IPS-18a (cell line): ENCODE data around the gene BMP7.
"Not testable (repeated sequence)": the region's sequence is repeated elsewhere in the genome, so short reads cannot be mapped to it uniquely, and the experiment has no call there.

Source experiments
- H3K27ac ChIP-seq: one replicate; pipeline ENCODE4 v1.5.1; 2013; ENCODE audit warnings: low read length
- H3K27me3 ChIP-seq: one replicate; pipeline ENCODE4 v1.6.1; 2013; ENCODE audit warnings: mild to moderate bottlenecking, low read length; ENCODE audit not compliant: control insufficient read depth, insufficient read depth
- H3K36me3 ChIP-seq: one replicate; pipeline ENCODE4 v1.6.1; 2013; ENCODE audit warnings: low read depth, low read length; ENCODE audit not compliant: control insufficient read depth
- H3K4me1 ChIP-seq: one replicate; pipeline ENCODE4 v1.6.1; 2013; ENCODE audit warnings: low read depth, low read length; ENCODE audit not compliant: control insufficient read depth
- H3K4me3 ChIP-seq: one replicate; pipeline ENCODE4 v1.5.1; 2013; ENCODE audit warnings: low read length
- H3K9ac ChIP-seq: one replicate; pipeline ENCODE4 v1.6.1; 2013; ENCODE audit warnings: mild to moderate bottlenecking, low read length, moderate library complexity
- H3K9me3 ChIP-seq: one replicate; pipeline ENCODE4 v1.6.1; 2013; ENCODE audit warnings: low read depth, low read length; ENCODE audit not compliant: control insufficient read depth

Gene BMP7

DNA sequence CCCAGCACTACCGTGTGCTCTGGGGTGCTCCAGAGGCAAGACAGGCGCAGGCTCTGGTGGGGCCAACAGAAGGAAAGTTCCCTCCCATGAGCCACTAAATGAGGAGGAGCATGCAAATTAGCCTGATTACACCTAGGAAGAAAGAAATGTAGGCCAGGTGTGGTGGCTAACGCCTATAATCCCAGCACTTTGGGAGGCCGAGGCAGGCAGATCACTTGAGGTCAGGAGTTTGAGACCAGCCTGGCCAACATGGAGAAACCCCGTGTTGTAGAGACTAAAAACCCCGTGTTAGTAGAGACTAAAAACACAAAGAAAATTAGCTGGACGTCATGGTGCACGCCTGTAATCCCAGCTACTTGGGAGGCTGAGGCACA lies 75.2 kb downstream of the BMP7 start:
- not testable (repeated sequence) for H3K4me3 ChIP-seq, H3K4me1 ChIP-seq, H3K9ac ChIP-seq, H3K36me3 ChIP-seq, H3K9me3 ChIP-seq, H3K27ac ChIP-seq, H3K27me3 ChIP-seq

GRCh38 chr20:57190536-57191264 lies 75.7 kb downstream of the BMP7 start:
- no peaks in the 10 kb centered on the region for H3K4me1 ChIP-seq
- H3K9me3 ChIP-seq: no peaks in the 10 kb centered on the region
- H3K36me3 ChIP-seq: no peaks in the 10 kb centered on the region
- no peaks in the 10 kb centered on the region for H3K27me3 ChIP-seq
- H3K27ac ChIP-seq: no peak overlapping the region
- H3K4me3 ChIP-seq: no peak overlapping the region
- H3K9ac ChIP-seq: no peak overlapping the region

DNA sequence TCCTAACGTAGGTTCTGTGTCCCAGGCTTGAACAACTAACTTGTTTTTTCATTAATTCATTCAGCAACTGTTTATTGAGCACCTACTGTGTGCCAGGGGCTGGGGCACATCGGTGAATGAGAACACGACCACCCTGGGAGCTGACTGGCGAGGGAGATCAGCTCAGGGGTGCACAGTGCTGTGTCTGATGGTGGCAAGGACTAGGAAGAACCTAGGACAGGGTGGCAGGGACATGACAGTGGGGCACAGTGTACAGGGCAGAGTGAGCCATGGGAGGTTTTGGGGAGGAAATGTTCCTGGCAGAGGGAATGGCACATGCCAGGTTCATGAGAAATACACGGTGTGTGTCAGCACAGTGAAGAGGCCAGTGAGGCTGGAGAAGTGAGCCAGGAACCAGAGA lies 76.7 kb downstream of the BMP7 start:
- H3K4me3 ChIP-seq: no peak overlapping the region
- no peaks in the 10 kb centered on the region for H3K9me3 ChIP-seq
- no peak overlapping the region for H3K9ac ChIP-seq
- no peak overlapping the region for H3K27ac ChIP-seq
- no peaks in the 10 kb centered on the region for H3K36me3 ChIP-seq
- H3K27me3 ChIP-seq: no peaks in the 10 kb centered on the region
- H3K4me1 ChIP-seq: no peaks in the 10 kb centered on the region

DNA sequence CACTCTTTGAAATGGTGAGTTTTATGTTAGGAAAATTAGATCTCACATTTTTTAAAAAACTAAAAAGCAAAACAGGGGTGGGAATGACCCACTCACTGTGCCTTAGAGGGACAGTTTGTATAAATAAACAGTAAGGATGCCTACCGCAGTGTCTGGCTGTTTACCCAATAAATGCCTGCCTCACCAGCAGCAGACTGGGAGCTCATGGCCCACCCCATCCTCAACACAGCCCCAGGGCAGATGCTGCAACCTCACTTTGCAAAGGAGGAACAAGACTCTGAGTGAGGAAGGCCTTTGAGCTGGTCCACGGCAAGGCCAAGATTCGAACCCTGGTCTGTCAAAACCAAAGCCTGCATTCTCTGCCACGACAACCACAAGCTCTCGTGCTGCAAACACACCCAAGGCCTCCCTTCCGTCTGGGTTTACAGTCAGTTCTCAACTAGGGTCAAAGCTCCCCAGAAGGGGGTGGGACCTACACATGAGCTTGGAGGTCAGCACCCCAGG lies 77.8 kb downstream of the BMP7 start:
- no peaks in the 10 kb centered on the region for H3K4me1 ChIP-seq
- no peak overlapping the region for H3K4me3 ChIP-seq
- no peaks in the 10 kb centered on the region for H3K36me3 ChIP-seq
- H3K27me3 ChIP-seq: no peaks in the 10 kb centered on the region
- H3K27ac ChIP-seq: no peak overlapping the region
- no peaks in the 10 kb centered on the region for H3K9me3 ChIP-seq
- H3K9ac ChIP-seq: no peak overlapping the region

DNA sequence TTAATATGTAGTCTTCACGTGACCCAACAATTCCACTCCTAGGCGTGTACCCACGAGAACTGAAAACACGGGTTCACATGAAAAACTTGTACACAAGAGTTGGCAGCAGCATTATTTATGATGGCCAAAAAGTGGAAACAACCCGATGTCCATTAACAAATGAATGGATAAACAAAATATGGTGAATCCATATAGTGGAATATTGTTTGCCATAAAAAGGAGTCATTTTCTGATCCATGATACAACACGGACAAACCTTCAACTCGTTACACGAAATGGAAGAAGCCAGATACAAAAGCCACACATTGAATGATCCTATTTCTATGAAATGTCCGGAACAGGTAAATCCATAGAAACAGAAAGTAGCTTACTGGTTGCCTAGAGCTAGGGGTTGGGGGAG lies 78.4 kb downstream of the BMP7 start:
- no peaks in the 10 kb centered on the region for H3K36me3 ChIP-seq
- H3K9ac ChIP-seq: no peak overlapping the region
- no peak overlapping the region for H3K27ac ChIP-seq
- no peaks in the 10 kb centered on the region for H3K27me3 ChIP-seq
- no peak overlapping the region for H3K4me3 ChIP-seq
- no peaks in the 10 kb centered on the region for H3K4me1 ChIP-seq
- H3K9me3 ChIP-seq: no peaks in the 10 kb centered on the region

- Histone ChIP-seq H3K36me3 (no peaks in the 10 kb centered on the region), H3K27me3 (no peaks in the 10 kb centered on the region), H3K9me3 (no peaks in the 10 kb centered on the region), H3K4me3 (no peak overlapping the region), H3K27ac (no peak overlapping the region), H3K4me1 (no peaks in the 10 kb centered on the region), H3K9ac (no peak overlapping the region)
Observed at GRCh38 chr20:57187068-57187634, 79.3 kb downstream of the BMP7 start.

- Histone ChIP-seq H3K27me3 (no peaks in the 10 kb centered on the region), H3K9ac (no peak overlapping the region), H3K27ac (no peak overlapping the region), H3K36me3 (no peaks in the 10 kb centered on the region), H3K9me3 (no peaks in the 10 kb centered on the region), H3K4me3 (no peak overlapping the region), H3K4me1 (no peaks in the 10 kb centered on the region)
Observed at GRCh38 chr20:57186192-57186591, 80.2 kb downstream of the BMP7 start.

DNA sequence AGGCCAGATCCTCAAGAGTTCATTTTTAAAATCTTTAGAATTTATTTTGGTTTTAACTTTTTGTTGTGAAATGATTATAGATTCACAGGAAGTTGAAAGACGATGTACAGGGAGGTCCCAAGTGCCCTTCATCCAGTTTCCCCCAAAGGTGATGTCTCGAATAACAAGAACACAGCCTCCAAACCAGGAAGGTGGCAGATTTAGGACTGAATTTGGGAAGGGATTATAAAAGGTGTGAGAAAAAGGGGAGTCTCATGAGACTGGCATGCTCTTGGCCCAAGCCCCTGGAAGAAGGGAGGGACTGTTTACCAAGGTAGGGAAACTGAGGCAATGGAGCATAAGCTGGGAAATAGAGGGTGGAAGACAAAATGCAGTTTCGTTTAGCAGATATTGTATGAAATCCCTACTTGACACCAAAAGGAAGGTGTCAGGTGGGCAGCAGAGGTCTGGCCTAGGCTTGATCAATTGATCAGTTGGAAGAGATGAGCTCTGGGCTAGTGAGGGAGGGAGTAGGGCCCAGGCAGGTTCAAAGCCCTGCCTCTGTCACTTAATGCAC lies 81.2 kb downstream of the BMP7 start:
- Histone ChIP-seq H3K9ac (no peak overlapping the region), H3K4me3 (no peak overlapping the region), H3K4me1 (peaks cover 9% of the 10 kb centered on the region), H3K9me3 (no peaks in the 10 kb centered on the region), H3K27ac (no peak overlapping the region), H3K27me3 (no peaks in the 10 kb centered on the region), H3K36me3 (no peaks in the 10 kb centered on the region)

DNA sequence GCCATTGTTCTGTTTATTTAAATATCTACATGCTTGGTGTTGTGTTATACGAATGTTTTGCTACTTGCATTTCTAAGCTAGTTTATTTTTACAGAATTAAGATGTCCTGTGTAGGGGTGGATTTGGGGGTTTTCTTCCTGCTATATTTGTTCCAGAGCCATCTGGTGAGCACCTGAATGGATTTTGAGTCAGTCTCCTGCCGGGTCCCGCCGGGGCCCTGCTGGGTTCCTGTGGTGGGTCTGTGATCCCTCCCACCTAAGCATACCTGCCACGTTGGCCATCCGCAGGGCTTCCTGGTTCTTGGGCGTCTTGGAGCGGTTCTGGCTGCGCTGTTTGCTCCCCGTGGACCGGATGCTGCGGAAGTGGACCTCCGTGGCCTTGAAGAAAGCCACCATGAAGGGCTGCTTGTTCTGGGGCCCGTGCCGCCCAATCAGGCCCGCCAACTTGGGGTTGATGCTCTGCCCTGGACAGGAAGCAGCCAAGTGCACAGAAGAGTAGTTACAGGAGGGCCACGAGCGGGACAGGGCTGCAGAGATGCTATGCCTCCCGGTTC lies 82.9 kb downstream of the BMP7 start:
- H3K9me3 ChIP-seq: no peaks in the 10 kb centered on the region
- H3K27me3 ChIP-seq: no peaks in the 10 kb centered on the region
- no peak overlapping the region for H3K4me3 ChIP-seq
- H3K36me3 ChIP-seq: no peaks in the 10 kb centered on the region
- no peak overlapping the region for H3K9ac ChIP-seq
- H3K4me1 ChIP-seq: peaks cover 10% of the 10 kb centered on the region
- no peak overlapping the region for H3K27ac ChIP-seq

GRCh38 chr20:57181639-57182038 lies 84.8 kb downstream of the BMP7 start:
- no peaks in the 10 kb centered on the region for H3K36me3 ChIP-seq
- H3K9ac ChIP-seq: no peak overlapping the region
- H3K27me3 ChIP-seq: no peaks in the 10 kb centered on the region
- peaks cover 10% of the 10 kb centered on the region for H3K4me1 ChIP-seq
- no peaks in the 10 kb centered on the region for H3K9me3 ChIP-seq
- no peak overlapping the region for H3K4me3 ChIP-seq
- H3K27ac ChIP-seq: no peak overlapping the region

DNA sequence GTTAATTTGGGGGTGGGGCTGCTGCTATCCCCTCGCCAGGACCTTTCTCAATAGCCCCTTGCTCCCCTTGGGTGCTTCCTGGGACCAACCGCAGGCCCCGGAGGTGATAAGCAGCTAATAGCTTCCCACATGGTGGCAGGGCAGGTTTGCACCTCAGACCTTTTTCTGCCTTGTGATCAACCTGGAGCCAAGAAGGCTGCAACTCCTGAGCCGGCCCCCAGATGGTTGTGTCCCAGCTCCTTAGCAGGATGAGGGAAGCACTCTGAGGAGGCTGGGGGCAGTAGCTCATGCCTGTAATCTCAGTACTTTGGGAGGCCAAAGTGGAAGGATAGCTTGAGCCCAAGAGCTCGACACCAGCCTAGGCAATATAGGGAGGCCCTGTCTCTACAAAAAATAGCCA lies 85.5 kb downstream of the BMP7 start:
- H3K4me1 ChIP-seq: peaks cover 10% of the 10 kb centered on the region
- H3K4me3 ChIP-seq: no peak overlapping the region
- no peak overlapping the region for H3K9ac ChIP-seq
- no peaks in the 10 kb centered on the region for H3K27me3 ChIP-seq
- H3K27ac ChIP-seq: no peak overlapping the region
- H3K9me3 ChIP-seq: no peaks in the 10 kb centered on the region
- no peaks in the 10 kb centered on the region for H3K36me3 ChIP-seq

- H3K36me3 ChIP-seq: no peaks in the 10 kb centered on the region
- H3K9ac ChIP-seq: no peak overlapping the region
- H3K27me3 ChIP-seq: no peaks in the 10 kb centered on the region
- H3K9me3 ChIP-seq: no peaks in the 10 kb centered on the region
- H3K4me3 ChIP-seq: no peak overlapping the region
- H3K4me1 ChIP-seq: peaks cover 10% of the 10 kb centered on the region
- no peak overlapping the region for H3K27ac ChIP-seq
Observed at GRCh38 chr20:57180387-57180786, 86.1 kb downstream of the BMP7 start.
